Naive B cell (primary cell): ENCODE measurements around the gene PAX2. TPM values are rescaled to one million over a fixed set of nuclear protein-coding genes. Genes with fewer than 3 reads are reported as not detected.

Source experiments
- ATAC-seq, 2 donors: fragments of 150-1000 bp; cut with Tn5 transposase; 2 replicates each; pipeline ENCODE4 v1.10.0; 2021; ENCODE audit warnings: low read depth in 2 of 2, mild to moderate bottlenecking in 2 of 2, moderate library complexity in 2 of 2
- DNase-seq: peaks from one replicate; pipeline ENCODE4 v3.0.0; 2022
- H3K27ac Mint-ChIP-seq, 6 donors: one replicate each; pipeline ENCODE4 v1.8.0; 2020 to 2022; ENCODE audit warnings: mild to moderate bottlenecking in 6 of 6, mixed read lengths in 6 of 6, moderate library complexity in 5 of 6, inconsistent platforms in 2 of 6
- H3K27me3 Mint-ChIP-seq, 3 donors: one replicate each; pipeline ENCODE4 v1.8.0; 2021 to 2022; ENCODE audit warnings: mixed read lengths in 3 of 3, mild to moderate bottlenecking in 1 of 3
- H3K36me3 Mint-ChIP-seq, 2 donors: one replicate each; pipeline ENCODE4 v1.8.0; 2020 to 2022; ENCODE audit warnings: mixed read lengths in 2 of 2, inconsistent platforms in 1 of 2, mild to moderate bottlenecking in 1 of 2
- H3K4me1 Mint-ChIP-seq, 3 donors: one replicate each; pipeline ENCODE4 v1.8.0; 2020 to 2022; ENCODE audit warnings: mixed read lengths in 3 of 3, inconsistent platforms in 1 of 3, mild to moderate bottlenecking in 1 of 3, moderate library complexity in 1 of 3
- H3K4me3 Mint-ChIP-seq, 8 donors: one replicate each; pipeline ENCODE4 v1.8.0; 2020 to 2022; ENCODE audit warnings: mild to moderate bottlenecking in 8 of 8, mixed read lengths in 8 of 8, moderate library complexity in 8 of 8, inconsistent platforms in 2 of 8
- H3K9me3 Mint-ChIP-seq, 7 donors: one replicate each; pipeline ENCODE4 v1.8.0; 2020 to 2022; ENCODE audit warnings: mixed read lengths in 7 of 7, mild to moderate bottlenecking in 5 of 7, inconsistent platforms in 2 of 7, moderate library complexity in 1 of 7
- polyA plus RNA-seq, 6 donors: library from polyadenylated mRNA; unstranded; fragments of 300-500 nt; fragmentation: Illumina TruSeq; gene quantifications; one replicate each; pipeline ENCODE4 v1.2.3, GENCODE V29; 2021; ENCODE audit warnings: low read depth in 6 of 6

The PAX2 gene
- polyA plus RNA-seq, 6 donors from 2014 or later = not detected

- Mint-ChIP-seq H3K4me3 (peak overlapping the region; percentile 18 to 81 (median 68)), H3K9me3 (peaks cover 0 to 7% (median 0%) of the 10 kb centered on the region in 7 donors), H3K4me1 (peaks cover 50 to 72% (median 70%) of the 10 kb centered on the region in 3 donors), H3K27ac (peak overlapping the region in 5 of 6 donors; percentile 11 to 69 (median 18)), H3K36me3 (peaks cover 5 to 15% of the 10 kb centered on the region in 2 donors), H3K27me3 (peaks cover 72 to 88% (median 81%) of the 10 kb centered on the region in 3 donors)
- DNase-seq = no peak
- peak; percentile 27 to 37 for ATAC-seq
Measured at GRCh38 chr10:100744136-100744986, 1.0 kb upstream of the PAX2 start.

- Mint-ChIP-seq H3K36me3 (peaks cover 5 to 15% of the 10 kb centered on the region in 2 donors), H3K4me3 (peak overlapping the region; percentile 54 to 82 (median 80)), H3K4me1 (peaks cover 48 to 64% (median 60%) of the 10 kb centered on the region in 3 donors), H3K27me3 (peaks cover 66 to 88% (median 81%) of the 10 kb centered on the region in 3 donors), H3K27ac (peak overlapping the region; percentile 7 to 86 (median 64)), H3K9me3 (peaks cover 0 to 7% (median 0%) of the 10 kb centered on the region in 7 donors)
- no peak for ATAC-seq
- DNase-seq = no peak
Measured at GRCh38 chr10:100745882-100746783, 751 bp downstream of the PAX2 start.

- Mint-ChIP-seq H3K36me3 (peaks cover 5 to 15% of the 10 kb centered on the region in 2 donors), H3K4me1 (peaks cover 44 to 63% (median 55%) of the 10 kb centered on the region in 3 donors), H3K27ac (peak overlapping the region in 4 of 6 donors; percentile 3 to 88 (median 44)), H3K9me3 (peaks cover 0 to 7% (median 0%) of the 10 kb centered on the region in 7 donors), H3K4me3 (peak overlapping the region; percentile 54 to 86 (median 80)), H3K27me3 (peaks cover 68 to 88% (median 81%) of the 10 kb centered on the region in 3 donors)
- ATAC-seq (no peak), DNase-seq (no peak)
Measured at GRCh38 chr10:100746784-100747455, 1.5 kb downstream of the PAX2 start.

- Mint-ChIP-seq H3K36me3 (peaks cover 5 to 15% of the 10 kb centered on the region in 2 donors), H3K27ac (peak overlapping the region in 1 of 6 donors; percentile 3)
Measured at GRCh38 chr10:100747456-100748230, 2.3 kb downstream of the PAX2 start.

GRCh38 chr10:100748231-100749058 lies 3.1 kb downstream of the PAX2 start:
- peaks cover 68 to 88% (median 81%) of the 10 kb centered on the region in 3 donors for H3K27me3 Mint-ChIP-seq
- H3K4me3 Mint-ChIP-seq = peak overlapping the region; percentile 43 to 84 (median 70)
- peaks cover 0 to 7% (median 0%) of the 10 kb centered on the region in 7 donors for H3K9me3 Mint-ChIP-seq
- peak overlapping the region in 2 of 6 donors; percentile 74 to 89 for H3K27ac Mint-ChIP-seq
- H3K4me1 Mint-ChIP-seq = peaks cover 35 to 49% (median 42%) of the 10 kb centered on the region in 3 donors
- ATAC-seq (no peak), DNase-seq (no peak)
- H3K36me3 Mint-ChIP-seq = peaks cover 5 to 15% of the 10 kb centered on the region in 2 donors

More at GRCh38 chr10:100747456-100748230, 2.3 kb downstream of the PAX2 start:
- ATAC-seq (no peak), DNase-seq (no peak)
- H3K4me3 Mint-ChIP-seq = peak overlapping the region in 7 of 8 donors; percentile 58 to 84 (median 74)
- peaks cover 0 to 7% (median 0%) of the 10 kb centered on the region in 7 donors for H3K9me3 Mint-ChIP-seq
- peaks cover 70 to 88% (median 81%) of the 10 kb centered on the region in 3 donors for H3K27me3 Mint-ChIP-seq
- H3K4me1 Mint-ChIP-seq = peaks cover 44 to 55% (median 50%) of the 10 kb centered on the region in 3 donors

- ATAC-seq = no peak
- H3K9me3 Mint-ChIP-seq = peaks cover 0 to 7% (median 0%) of the 10 kb centered on the region in 7 donors
- DNase-seq = no peak
- H3K27ac Mint-ChIP-seq = peak overlapping the region in 2 of 6 donors; percentile 74 to 89
- H3K27me3 Mint-ChIP-seq = peaks cover 66 to 88% (median 81%) of the 10 kb centered on the region in 3 donors
- peak overlapping the region in 7 of 8 donors; percentile 43 to 84 (median 74) for H3K4me3 Mint-ChIP-seq
- peaks cover 30 to 43% (median 36%) of the 10 kb centered on the region in 3 donors for H3K4me1 Mint-ChIP-seq
- H3K36me3 Mint-ChIP-seq = peaks cover 5 to 15% of the 10 kb centered on the region in 2 donors
Measured at GRCh38 chr10:100749059-100749308, 3.6 kb downstream of the PAX2 start.

GRCh38 chr10:100749309-100750217 lies 4.2 kb downstream of the PAX2 start:
- Mint-ChIP-seq H3K27me3 (peaks cover 67 to 88% (median 81%) of the 10 kb centered on the region in 3 donors), H3K4me3 (peak overlapping the region in 7 of 8 donors; percentile 43 to 84 (median 74)), H3K9me3 (peaks cover 0 to 7% (median 0%) of the 10 kb centered on the region in 7 donors), H3K27ac (peak overlapping the region in 3 of 6 donors; percentile 38 to 89 (median 74)), H3K4me1 (peaks cover 24 to 38% (median 32%) of the 10 kb centered on the region in 3 donors), H3K36me3 (peaks cover 5 to 15% of the 10 kb centered on the region in 2 donors)
- no peak for ATAC-seq
- no peak for DNase-seq

- Mint-ChIP-seq H3K36me3 (peaks cover 5 to 15% of the 10 kb centered on the region in 2 donors), H3K4me3 (peak overlapping the region in 2 of 8 donors; percentile 3 to 50), H3K27me3 (peaks cover 67 to 93% (median 88%) of the 10 kb centered on the region in 3 donors), H3K4me1 (peaks cover 23 to 33% (median 27%) of the 10 kb centered on the region in 3 donors), H3K9me3 (peaks cover 0 to 7% (median 0%) of the 10 kb centered on the region in 7 donors), H3K27ac (peak overlapping the region in 1 of 6 donors; percentile 53)
- DNase-seq = no peak
- ATAC-seq = no peak
Measured at GRCh38 chr10:100750291-100751210, 5.2 kb downstream of the PAX2 start.

- peaks cover 18 to 29% (median 24%) of the 10 kb centered on the region in 3 donors for H3K4me1 Mint-ChIP-seq
- no peak for ATAC-seq
- DNase-seq = no peak
Measured at GRCh38 chr10:100751211-100751933, 6.0 kb downstream of the PAX2 start.

More at GRCh38 chr10:100751211-100751933, 6.0 kb downstream of the PAX2 start:
- Mint-ChIP-seq H3K27ac (no peak overlapping the region), H3K9me3 (peaks cover 0 to 4% (median 0%) of the 10 kb centered on the region in 7 donors), H3K27me3 (peaks cover 71 to 96% (median 90%) of the 10 kb centered on the region in 3 donors), H3K36me3 (peaks cover 5 to 10% of the 10 kb centered on the region in 2 donors), H3K4me3 (peak overlapping the region in 2 of 8 donors; percentile 3 to 6)
